PC-9 (cell line): ENCODE results near the gene FOXN3.

ENCODE experiments used
- CTCF ChIP-seq: fragments of 200-600 bp; sonication (generic); conservative IDR thresholded peaks from 2 replicates; pipeline ENCODE4 v1.6.1; 2017; ENCODE audit warnings: mixed run types, antibody characterized with exemption, mild to moderate bottlenecking, moderate library complexity
- EZH2 ChIP-seq: fragments of 200-600 bp; sonication (generic); IDR thresholded peaks from 2 replicates; pipeline ENCODE4 v1.8.0; 2017; ENCODE audit warnings: antibody characterized with exemption, low read depth

- TF ChIP-seq CTCF (no peak), EZH2 (no peak)
These were observed 189.6 kb downstream of the FOXN3 start for GRCh38 chr14:89227496-89227836.
